H1 (cell line): ENCODE measurements around the gene CASZ1. TPM values are rescaled to one million over a fixed set of nuclear protein-coding genes. Genes with fewer than 3 reads are reported as not detected.

Source experiments
- CTCF ChIA-PET: fragments of 300-600 bp; sonication (Branson Sonifier 250); formaldehyde crosslinking; loops from one replicate; lab custom pipeline; 2021; ENCODE audit not compliant: partially characterized antibody; lab: Charles Lee
- POLR2A ChIA-PET: fragments of 300-600 bp; sonication (Branson Sonifier 250); formaldehyde crosslinking; loops from one replicate; lab custom pipeline; 2021; ENCODE audit warnings: inconsistent platforms; ENCODE audit not compliant: partially characterized antibody; lab: Charles Lee
- DNase-seq, 2 experiments: peaks; one replicate each; pipeline versions ENCODE4 v3.0.0 to v3.0.0-alpha.2; 2010 to 2022; ENCODE audit warnings: low spot score in 2 of 2, low read depth in 1 of 2, mixed read lengths in 1 of 2
- FAIRE-seq: peaks from 2 replicates; lab custom pipeline; 2011; peaks lifted over from hg19 to GRCh38; lab: Jason Lieb, UNC
- H2AFZ ChIP-seq: 2 replicates; pipeline ENCODE4 v1.8.1; 2012; ENCODE audit warnings: low read length, inconsistent platforms
- H2AK5ac ChIP-seq: 2 replicates; pipeline ENCODE4 v1.6.1; 2013; ENCODE audit warnings: low read depth, low read length
- H2BK120ac ChIP-seq: replicated peaks from 2 replicates; pipeline ENCODE3; 2013; ENCODE audit warnings: low read depth, low read length, inconsistent platforms
- H2BK12ac ChIP-seq: 2 replicates; pipeline ENCODE4 v1.6.1; 2013; ENCODE audit warnings: low read depth, low read length
- H2BK15ac ChIP-seq: 2 replicates; pipeline ENCODE4 v1.6.1; 2013; ENCODE audit warnings: low read length
- H2BK20ac ChIP-seq: 2 replicates; pipeline ENCODE4 v1.6.1; 2013; ENCODE audit warnings: low read length
- H2BK5ac ChIP-seq: 2 replicates; pipeline ENCODE4 v1.6.1; 2013; ENCODE audit warnings: low read depth, low read length
- H3K14ac ChIP-seq: 2 replicates; pipeline ENCODE4 v1.6.1; 2013; ENCODE audit warnings: inconsistent platforms; ENCODE audit not compliant: insufficient read length
- H3K18ac ChIP-seq: 2 replicates; pipeline ENCODE4 v1.6.1; 2013; ENCODE audit warnings: low read length; ENCODE audit errors: extremely low read depth
- H3K23ac ChIP-seq: 2 replicates; pipeline ENCODE4 v1.6.1; 2013; ENCODE audit warnings: inconsistent platforms; ENCODE audit not compliant: insufficient read length
- H3K23me2 ChIP-seq: 2 replicates; pipeline ENCODE4 v1.6.1; 2013; ENCODE audit warnings: low read depth, low read length
- H3K27ac ChIP-seq: 2 replicates; pipeline ENCODE4 v1.6.1; 2011; ENCODE audit warnings: low read depth, low read length, inconsistent platforms
- H3K27me3 ChIP-seq, 4 experiments: replicated peaks in 1 of 4; 1 replicate in 1 of 4; 2 replicates in 3 of 4; pipeline versions ENCODE4 v1.6.1 to v1.8.1; 2011 to 2013; ENCODE audit warnings: low read length in 3 of 4, mild to moderate bottlenecking in 3 of 4, inconsistent platforms in 2 of 4, mixed read lengths in 2 of 4, moderate library complexity in 1 of 4; ENCODE audit not compliant: control insufficient read depth in 3 of 4, insufficient read depth in 3 of 4; ENCODE audit errors: extremely low read depth in 1 of 4
- H3K36me3 ChIP-seq, 4 experiments: 2 replicates each; pipeline versions ENCODE4 v1.6.1 to v1.8.1; 2011 to 2013; ENCODE audit warnings: mild to moderate bottlenecking in 4 of 4, low read length in 3 of 4, moderate library complexity in 2 of 4, control low read depth in 1 of 4, inconsistent platforms in 1 of 4; ENCODE audit not compliant: insufficient read depth in 4 of 4, control insufficient read depth in 2 of 4
- H3K4ac ChIP-seq: replicated peaks from 2 replicates; pipeline ENCODE3; 2013; ENCODE audit warnings: low read length, low read depth, mixed read lengths, inconsistent platforms; ENCODE audit not compliant: insufficient read length
- H3K4me1 ChIP-seq, 4 experiments: replicated peaks in 1 of 4; 1 replicate in 1 of 4; 2 replicates in 3 of 4; pipeline versions ENCODE4 v1.6.1 to v1.8.1; 2011 to 2013; ENCODE audit warnings: low read length in 3 of 4, inconsistent platforms in 2 of 4, mixed read lengths in 1 of 4; ENCODE audit not compliant: insufficient read depth in 4 of 4, control insufficient read depth in 3 of 4
- H3K4me2 ChIP-seq, 2 experiments: 2 replicates each; pipeline versions ENCODE4 v1.6.1 to v1.8.1; 2011 to 2013; ENCODE audit warnings: low read depth in 2 of 2, low read length in 2 of 2, control low read depth in 1 of 2, inconsistent platforms in 1 of 2, mild to moderate bottlenecking in 1 of 2; ENCODE audit not compliant: insufficient read depth in 1 of 2
- H3K4me3 ChIP-seq, 4 experiments: fragments of 200-600, 300-600 bp in 1 of 4; sonication (generic), shearing (Covaris generic), sonication (Bioruptor Twin) in 1 of 4; 2 replicates each; pipeline versions ENCODE4 v1.5.1 to v1.8.1; 2011 to 2016; ENCODE audit warnings: low read length in 4 of 4, low read depth in 3 of 4, control low read depth in 2 of 4, inconsistent platforms in 2 of 4, mild to moderate bottlenecking in 2 of 4, mixed read lengths in 1 of 4, moderate library complexity in 1 of 4; ENCODE audit not compliant: insufficient read depth in 2 of 4; ENCODE audit errors: extremely low read depth in 1 of 4
- H3K56ac ChIP-seq: replicated peaks from 2 replicates; pipeline ENCODE3; 2013; ENCODE audit warnings: low read depth, mild to moderate bottlenecking, mixed read lengths, low read length, inconsistent platforms; ENCODE audit not compliant: insufficient read length
- H3K79me1 ChIP-seq: 2 replicates; pipeline ENCODE4 v1.6.1; 2013; ENCODE audit warnings: low read depth, low read length, control low read depth
- H3K79me2 ChIP-seq, 2 experiments: 2 replicates each; pipeline versions ENCODE4 v1.6.1 to v1.8.1; 2012 to 2013; ENCODE audit warnings: low read length in 2 of 2, mild to moderate bottlenecking in 2 of 2, inconsistent platforms in 1 of 2; ENCODE audit not compliant: insufficient read depth in 2 of 2, control insufficient read depth in 1 of 2
- H3K9ac ChIP-seq, 4 experiments: replicated peaks in 1 of 4; 1 replicate in 1 of 4; 2 replicates in 3 of 4; pipeline versions ENCODE4 v1.6.1 to v1.8.1; 2011 to 2013; ENCODE audit warnings: low read depth in 3 of 4, low read length in 3 of 4, control low read depth in 2 of 4, mild to moderate bottlenecking in 2 of 4, moderate library complexity in 2 of 4, inconsistent platforms in 1 of 4; ENCODE audit errors: extremely low read depth in 1 of 4
- H3K9me3 ChIP-seq, 2 experiments: 2 replicates each; pipeline versions ENCODE4 v1.6.1 to v1.8.1; 2012 to 2013; ENCODE audit warnings: mild to moderate bottlenecking in 2 of 2, moderate library complexity in 2 of 2, control low read depth in 1 of 2, inconsistent platforms in 1 of 2, low read depth in 1 of 2, low read length in 1 of 2, mixed read lengths in 1 of 2; ENCODE audit not compliant: insufficient read depth in 2 of 2
- H4K20me1 ChIP-seq, 2 experiments: replicated peaks in 1 of 2; 2 replicates each; pipeline versions ENCODE3 to v1.8.1; 2011 to 2013; ENCODE audit warnings: inconsistent platforms in 2 of 2, low read length in 2 of 2, mild to moderate bottlenecking in 1 of 2; ENCODE audit not compliant: insufficient read depth in 2 of 2, control insufficient read depth in 1 of 2
- H4K5ac ChIP-seq: 2 replicates; pipeline ENCODE4 v1.6.1; 2013; ENCODE audit warnings: low read length, low read depth, mixed read lengths, inconsistent platforms; ENCODE audit not compliant: insufficient read length
- H4K8ac ChIP-seq: 2 replicates; pipeline ENCODE4 v1.8.0; 2013; ENCODE audit warnings: mild to moderate bottlenecking, moderate library complexity, low read length, inconsistent platforms; ENCODE audit not compliant: insufficient read depth; ENCODE audit errors: extremely low read depth
- H4K91ac ChIP-seq: replicated peaks from 2 replicates; pipeline ENCODE3; 2013; ENCODE audit warnings: low read length, mixed read lengths, inconsistent platforms; ENCODE audit not compliant: insufficient read length
- CREB1 ChIP-seq: IDR thresholded peaks from 2 replicates; pipeline ENCODE4 v1.6.1; 2012; ENCODE audit warnings: inconsistent platforms
- CTCF ChIP-seq, 3 experiments: IDR thresholded peaks; 1 replicate in 2 of 3; 2 replicates in 1 of 3; pipeline versions ENCODE4 v1.5.1 to v1.6.1; 2011; ENCODE audit warnings: low read length in 3 of 3, mild to moderate bottlenecking in 3 of 3, inconsistent platforms in 2 of 3, low read depth in 1 of 3, moderate library complexity in 1 of 3; ENCODE audit not compliant: insufficient read depth in 1 of 3; ENCODE audit errors: control extremely low read depth in 1 of 3
- E2F6 ChIP-seq: IDR thresholded peaks from 2 replicates; pipeline ENCODE4 v1.6.1; 2012; ENCODE audit warnings: inconsistent platforms
- EP300 ChIP-seq, 2 experiments: IDR thresholded peaks; 1 replicate in 1 of 2; 2 replicates in 1 of 2; pipeline ENCODE4 v1.6.1; 2011 to 2012; ENCODE audit warnings: low read depth in 2 of 2, low read length in 2 of 2, mild to moderate bottlenecking in 2 of 2, borderline replicate concordance in 1 of 2, inconsistent platforms in 1 of 2, moderate library complexity in 1 of 2
- HDAC2 ChIP-seq, 2 experiments: fragments of 300-600 bp in 1 of 2; sonication (generic) in 1 of 2; IDR thresholded peaks; 2 replicates each; pipeline ENCODE4 v1.6.1; 2011 to 2012; ENCODE audit warnings: low read depth in 2 of 2, low read length in 2 of 2, mild to moderate bottlenecking in 2 of 2, moderate library complexity in 2 of 2, borderline replicate concordance in 1 of 2, inconsistent platforms in 1 of 2
- SIRT6 ChIP-seq: IDR thresholded peaks from one replicate; pipeline ENCODE4 v1.7.1; 2012; ENCODE audit warnings: low read length, inconsistent platforms
- SP2 ChIP-seq: IDR thresholded peaks from 2 replicates; pipeline ENCODE4 v1.6.1; 2012; ENCODE audit warnings: mild to moderate bottlenecking, low read length, inconsistent platforms
- TCF12 ChIP-seq: IDR thresholded peaks from 2 replicates; pipeline ENCODE4 v1.6.1; 2011; ENCODE audit warnings: low read depth, mild to moderate bottlenecking, low read length
- TEAD4 ChIP-seq: IDR thresholded peaks from 2 replicates; pipeline ENCODE4 v1.6.1; 2012; ENCODE audit warnings: low read depth, low read length, inconsistent platforms, mixed read lengths
- ZNF274 ChIP-seq: IDR thresholded peaks from 2 replicates; pipeline ENCODE4 v1.7.0; 2012; ENCODE audit warnings: low read length, borderline replicate concordance; ENCODE audit errors: extremely low read depth
- WGBS, 2 experiments: shearing (Covaris generic) in 1 of 2; methylation state at CpG; one replicate each; pipeline versions ENCODE4 v1.1.6 to v1.1.7; 2013 to 2015; ENCODE audit warnings: low lambda C conversion rate in 2 of 2, mixed read lengths in 2 of 2, inconsistent platforms in 1 of 2, low coverage in 1 of 2, missing lambda C conversion rate in 1 of 2; ENCODE audit not compliant: insufficient replicate concordance in 2 of 2, insufficient coverage in 1 of 2, insufficient read length in 1 of 2; ENCODE audit errors: extremely low coverage in 1 of 2, missing lambda C conversion rate in 1 of 2; 5-methylcytosine and 5-hydroxymethylcytosine counted together
- polyA plus RNA-seq, 7 experiments: library from polyadenylated mRNA; depleted of rRNA in 3 of 7; stranded (reverse) in 5 of 7; unstranded in 2 of 7; fragments of >200 nt in 5 of 7; fragments of 200-250 nt in 2 of 7; gene quantifications; 1 replicate in 5 of 7; 2 replicates in 1 of 7; 4 replicates in 1 of 7; pipeline versions ENCODE4 v1.2.1 to v1.2.3, GENCODE V29; 2011 to 2013; ENCODE audit warnings: missing spikeins in 2 of 7, mixed read lengths in 2 of 7
- total RNA-seq: library from RNA; stranded (reverse); fragmentation: NEBNext Ultra II Directional; extraction: Animal tissue kit (Norgen Biotek cat#: 25700); gene quantifications from 2 replicates; pipeline ENCODE4 v1.2.1, GENCODE V29; 2021

CASZ1 gene
- total and polyA plus RNA-seq, 2 of the 8 experiments (the other 6 are each of a cell fraction or from before 2014, with no cell fraction given) = 4.4 to 7.7 TPM

- no peak overlapping the region for H3K9ac ChIP-seq
- no peak for DNase-seq
- no peak overlapping the region for H3K23ac ChIP-seq
- H3K9me3 ChIP-seq = no peaks in the 10 kb centered on the region
- no peaks in the 10 kb centered on the region for H3K79me1 ChIP-seq
- ChIA-PET POLR2A (interaction anchor here (1.2 kb wide), 1 partner anchor 81 kb away, joined by 4 read pairs; no protein-coding TSS in a partner anchor), CTCF (interaction anchor here (0.7 to 1.4 kb wide), 6 partner anchors 9 to 203 kb away, joined by 3 to 5 read pairs (median 3); no protein-coding TSS in a partner anchor)
- H3K27me3 ChIP-seq = peaks cover 0 to 2% (median 0%) of the 10 kb centered on the region in 4 experiments; a peak in 2 of 7 replicates
- H3K4me1 ChIP-seq = peaks cover 0 to 23% (median 15%) of the 10 kb centered on the region in 4 experiments; a peak in 6 of 7 replicates
- H3K27ac ChIP-seq = no peak overlapping the region
- whole genome bisulfite sequencing, 2 experiments = 94% methylated on average over 7 of the region's 7 CpGs; no CpG with 5 or more reads in 1 of the 2 experiments
- FAIRE-seq = no peak
- H2BK15ac ChIP-seq = peak overlapping the region; percentile 98; the same call in 1 of the 2 replicates
- peak overlapping the region; percentile 90; the same call in 1 of the 2 replicates for H2AK5ac ChIP-seq
- H3K18ac ChIP-seq = peak overlapping the region; percentile 48
- H4K5ac ChIP-seq = no peak overlapping the region
- H2AFZ ChIP-seq = no peak overlapping the region
- H2BK5ac ChIP-seq = no peak overlapping the region
- no peak overlapping the region for H3K4me2 ChIP-seq
- no peaks in the 10 kb centered on the region for H3K36me3 ChIP-seq
- H3K23me2 ChIP-seq = peaks cover 3% of the 10 kb centered on the region; the same call in 1 of the 2 replicates
- no peak overlapping the region for H3K4ac ChIP-seq
- no peaks in the 10 kb centered on the region for H3K79me2 ChIP-seq
- no peak overlapping the region for H3K56ac ChIP-seq
- H2BK120ac ChIP-seq = no peak overlapping the region
- H3K4me3 ChIP-seq = no peak overlapping the region
- no peak overlapping the region for H4K91ac ChIP-seq
- H2BK20ac ChIP-seq = no peak overlapping the region
- H4K20me1 ChIP-seq = no peaks in the 10 kb centered on the region
- H2BK12ac ChIP-seq = 0 out of 2 replicates have a peak overlapping the region, but pooled peaks have one; percentile 81
- peak overlapping the region; percentile 62; the same call in 1 of the 2 replicates for H4K8ac ChIP-seq
- H3K14ac ChIP-seq = no peak overlapping the region
- TF ChIP-seq SP2 (no peak), EP300 (IDR thresholded peaks at IDR 0.05; ENCODE audit: borderline replicate concordance in 1 of 2, low read depth in 2 of 2, low read length in 2 of 2) (no peak), CTCF (IDR thresholded peaks at IDR 0.05; ENCODE audit: control extremely low read depth in 1 of 3, insufficient read depth in 1 of 3, low read depth in 1 of 3, low read length in 3 of 3) (no peak), CREB1 (no peak), TCF12 (no peak), HDAC2 (IDR thresholded peaks at IDR 0.05; ENCODE audit: borderline replicate concordance in 1 of 2, low read depth in 2 of 2, low read length in 2 of 2) (no peak), TEAD4 (no peak), E2F6 (no peak), SIRT6 (no peak), ZNF274 (no peak)
Measured at GRCh38 chr1:10710489-10710888, 86.0 kb downstream of the CASZ1 start.
